ENCODE measurements around the gene FAM13A. TPM values are rescaled to one million over a fixed set of nuclear protein-coding genes. Genes with fewer than 3 reads are reported as not detected.

The FAM13A gene
- total and polyA plus RNA-seq, 2 experiments from 2014 or later = 19.3 to 44.2 TPM

DNA sequence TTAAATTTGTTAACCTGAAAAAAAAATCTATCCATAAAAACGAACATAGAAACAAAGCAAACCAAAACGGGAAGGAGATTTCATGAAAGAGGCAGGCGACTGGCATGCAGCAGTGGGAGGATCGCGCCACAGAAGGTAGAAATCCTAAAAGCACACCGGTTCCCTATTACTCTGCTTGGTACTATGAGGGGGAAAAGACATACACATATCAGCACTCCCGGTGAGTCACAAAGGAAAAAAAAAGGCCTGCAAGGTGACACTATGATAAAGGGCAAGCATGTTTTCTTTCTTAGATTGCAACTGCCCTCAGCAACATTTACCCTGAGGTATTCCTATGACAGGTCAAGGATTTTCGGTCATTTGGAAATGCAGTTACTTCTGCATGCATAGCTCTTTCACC, 298.7 kb downstream of the FAM13A start:
- Histone ChIP-seq H3K4me1 (ENCODE audit: insufficient read depth) (peaks cover 31% of the 10 kb centered on the region), H3K9me3 (ENCODE audit: low read depth) (no peaks in the 10 kb centered on the region), H4K20me1 (ENCODE audit: insufficient read depth, poor library complexity, severe bottlenecking) (no peaks in the 10 kb centered on the region), H2AFZ (no peak overlapping the region), H3K4me2 (no peak overlapping the region), H3K36me3 (replicated peaks; ENCODE audit: insufficient read depth, low read depth) (no peaks in the 10 kb centered on the region), H3K9me2 (replicated peaks; ENCODE audit: insufficient read depth) (no peaks in the 10 kb centered on the region), H3K27me3 (no peaks in the 10 kb centered on the region), H3K4me3 (no peak overlapping the region), H3K27ac (no peak overlapping the region), H3K79me2 (no peaks in the 10 kb centered on the region)
- WGBS (ENCODE audit: low lambda C conversion rate, missing lambda C conversion rate) = 55% methylated on average over 8 of the region's 8 CpGs
- DNase-seq (ENCODE audit: low spot score) = no peak
- TF ChIP-seq, protein P1, sequence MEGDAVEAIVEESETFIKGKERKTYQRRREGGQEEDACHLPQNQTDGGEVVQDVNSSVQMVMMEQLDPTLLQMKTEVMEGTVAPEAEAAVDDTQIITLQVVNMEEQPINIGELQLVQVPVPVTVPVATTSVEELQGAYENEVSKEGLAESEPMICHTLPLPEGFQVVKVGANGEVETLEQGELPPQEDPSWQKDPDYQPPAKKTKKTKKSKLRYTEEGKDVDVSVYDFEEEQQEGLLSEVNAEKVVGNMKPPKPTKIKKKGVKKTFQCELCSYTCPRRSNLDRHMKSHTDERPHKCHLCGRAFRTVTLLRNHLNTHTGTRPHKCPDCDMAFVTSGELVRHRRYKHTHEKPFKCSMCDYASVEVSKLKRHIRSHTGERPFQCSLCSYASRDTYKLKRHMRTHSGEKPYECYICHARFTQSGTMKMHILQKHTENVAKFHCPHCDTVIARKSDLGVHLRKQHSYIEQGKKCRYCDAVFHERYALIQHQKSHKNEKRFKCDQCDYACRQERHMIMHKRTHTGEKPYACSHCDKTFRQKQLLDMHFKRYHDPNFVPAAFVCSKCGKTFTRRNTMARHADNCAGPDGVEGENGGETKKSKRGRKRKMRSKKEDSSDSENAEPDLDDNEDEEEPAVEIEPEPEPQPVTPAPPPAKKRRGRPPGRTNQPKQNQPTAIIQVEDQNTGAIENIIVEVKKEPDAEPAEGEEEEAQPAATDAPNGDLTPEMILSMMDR (IDR thresholded peaks at IDR 0.05; ENCODE audit: poor library complexity) = no peak
- TF ChIP-seq EZH2phosphoT487 (IDR thresholded peaks at IDR 0.05; ENCODE audit: low read depth, severe bottlenecking, unreplicated experiment) (no peak), EZH2 (IDR thresholded peaks at IDR 0.05; ENCODE audit: borderline replicate concordance) (no peak)

DNA sequence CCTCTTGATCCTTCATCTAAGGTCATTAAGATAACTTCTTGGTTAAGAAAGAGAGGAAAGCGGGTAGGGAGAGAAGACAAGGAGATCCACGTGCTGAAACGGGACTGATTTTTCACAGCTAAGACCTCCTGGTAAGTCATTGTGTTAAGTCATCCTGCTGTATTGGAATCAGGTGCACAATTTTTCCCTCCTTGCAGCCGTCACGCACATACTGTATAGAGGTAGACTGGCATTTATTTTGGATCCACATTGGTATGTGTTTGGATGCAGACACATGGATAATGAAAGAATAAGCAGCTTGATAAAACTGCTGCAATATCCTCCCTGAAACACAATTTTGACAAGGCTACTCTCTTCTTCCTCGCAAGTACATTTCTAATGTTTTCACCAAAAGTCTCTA, 299.2 kb downstream of the FAM13A start:
- H3K36me3 ChIP-seq (replicated peaks; ENCODE audit: insufficient read depth, low read depth) = no peaks in the 10 kb centered on the region
- TF ChIP-seq EZH2phosphoT487 (IDR thresholded peaks at IDR 0.05; ENCODE audit: low read depth, severe bottlenecking, unreplicated experiment) = no peak
- TF ChIP-seq EZH2 (IDR thresholded peaks at IDR 0.05; ENCODE audit: borderline replicate concordance) = no peak
- WGBS (ENCODE audit: low lambda C conversion rate, missing lambda C conversion rate) = 90% methylated on average over 6 of the region's 6 CpGs
- H4K20me1 ChIP-seq (ENCODE audit: insufficient read depth, poor library complexity, severe bottlenecking) = no peaks in the 10 kb centered on the region
- no peaks in the 10 kb centered on the region for H3K79me2 ChIP-seq
- H3K4me2 ChIP-seq = no peak overlapping the region
- H3K4me3 ChIP-seq = no peak overlapping the region
- H3K9me3 ChIP-seq (ENCODE audit: low read depth) = no peaks in the 10 kb centered on the region
- no peaks in the 10 kb centered on the region for H3K27me3 ChIP-seq
- H2AFZ ChIP-seq = no peak overlapping the region
- no peak overlapping the region for H3K27ac ChIP-seq
- peaks cover 31% of the 10 kb centered on the region for H3K4me1 ChIP-seq (ENCODE audit: insufficient read depth)
- DNase-seq (ENCODE audit: low spot score) = no peak
- no peaks in the 10 kb centered on the region for H3K9me2 ChIP-seq (replicated peaks; ENCODE audit: insufficient read depth)

DNA sequence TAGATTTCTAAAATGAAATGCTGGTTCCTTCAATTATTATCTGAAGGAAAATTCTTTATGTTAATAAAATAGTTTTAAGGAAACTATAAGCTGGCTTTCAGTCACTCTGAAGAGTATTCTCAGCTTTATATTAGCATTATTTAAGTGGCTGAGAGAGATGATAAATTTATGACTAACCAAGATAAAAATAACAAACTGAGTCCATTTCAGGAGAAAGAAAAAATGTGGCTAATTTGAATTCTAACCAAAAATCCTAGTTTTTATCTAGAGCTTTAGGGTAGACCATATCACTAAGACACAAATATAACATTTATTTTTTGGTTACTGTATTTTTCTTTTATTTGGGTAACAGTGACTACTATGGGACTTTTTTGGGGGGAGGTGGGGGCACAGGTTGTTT, 299.9 kb downstream of the FAM13A start:
- no peak for DNase-seq (ENCODE audit: low spot score)
- peaks cover 31% of the 10 kb centered on the region for H3K4me1 ChIP-seq (ENCODE audit: insufficient read depth)
- no peak overlapping the region for H3K4me3 ChIP-seq
- H4K20me1 ChIP-seq (ENCODE audit: insufficient read depth, poor library complexity, severe bottlenecking) = no peaks in the 10 kb centered on the region
- H3K27me3 ChIP-seq = no peaks in the 10 kb centered on the region
- no peaks in the 10 kb centered on the region for H3K9me2 ChIP-seq (replicated peaks; ENCODE audit: insufficient read depth)
- no peak overlapping the region for H2AFZ ChIP-seq
- H3K36me3 ChIP-seq (replicated peaks; ENCODE audit: insufficient read depth, low read depth) = no peaks in the 10 kb centered on the region
- H3K9me3 ChIP-seq (ENCODE audit: low read depth) = no peaks in the 10 kb centered on the region
- H3K27ac ChIP-seq = no peak overlapping the region
- no peak overlapping the region for H3K4me2 ChIP-seq
- TF ChIP-seq EZH2phosphoT487 (IDR thresholded peaks at IDR 0.05; ENCODE audit: low read depth, severe bottlenecking, unreplicated experiment) = no peak
- TF ChIP-seq EZH2 (IDR thresholded peaks at IDR 0.05; ENCODE audit: borderline replicate concordance) = no peak
- TF ChIP-seq, protein P1 (IDR thresholded peaks at IDR 0.05; ENCODE audit: poor library complexity) = no peak
- no peaks in the 10 kb centered on the region for H3K79me2 ChIP-seq

DNA sequence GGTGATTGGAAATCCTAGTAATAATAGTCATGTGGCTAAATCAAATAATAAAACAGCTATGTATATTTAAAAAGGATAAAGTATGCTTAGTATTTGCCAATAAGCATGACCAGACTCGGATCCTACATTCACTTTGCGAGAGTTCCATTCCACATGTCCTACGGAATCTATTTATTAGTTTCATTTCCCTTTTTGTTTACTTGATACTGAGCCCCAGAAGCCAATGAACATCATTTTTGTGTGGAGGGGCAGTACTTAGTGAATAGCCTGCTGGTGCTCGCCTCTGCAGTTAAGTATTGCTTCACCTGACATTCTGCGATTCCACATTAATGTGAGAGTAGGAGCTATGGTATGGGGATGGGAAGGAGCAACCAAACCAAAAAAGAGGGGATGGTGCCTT, 300.8 kb downstream of the FAM13A start:
- Histone ChIP-seq H3K79me2 (no peaks in the 10 kb centered on the region), H2AFZ (no peak overlapping the region), H3K27me3 (no peaks in the 10 kb centered on the region), H4K20me1 (ENCODE audit: insufficient read depth, poor library complexity, severe bottlenecking) (no peaks in the 10 kb centered on the region), H3K9me2 (replicated peaks; ENCODE audit: insufficient read depth) (no peaks in the 10 kb centered on the region), H3K4me1 (ENCODE audit: insufficient read depth) (peaks cover 31% of the 10 kb centered on the region), H3K36me3 (replicated peaks; ENCODE audit: insufficient read depth, low read depth) (no peaks in the 10 kb centered on the region), H3K9me3 (ENCODE audit: low read depth) (no peaks in the 10 kb centered on the region), H3K4me3 (no peak overlapping the region), H3K4me2 (no peak overlapping the region), H3K27ac (no peak overlapping the region)
- no peak for TF ChIP-seq EZH2 (IDR thresholded peaks at IDR 0.05; ENCODE audit: borderline replicate concordance)
- TF ChIP-seq, protein P1 (IDR thresholded peaks at IDR 0.05; ENCODE audit: poor library complexity) = no peak
- TF ChIP-seq EZH2phosphoT487 (IDR thresholded peaks at IDR 0.05; ENCODE audit: low read depth, severe bottlenecking, unreplicated experiment) = no peak
- no peak for DNase-seq (ENCODE audit: low spot score)
- WGBS (ENCODE audit: low lambda C conversion rate, missing lambda C conversion rate) = 79% methylated on average over 5 of the region's 5 CpGs

All from hepatocyte (in vitro differentiated cells).